Stimulated activated CD4-positive, alpha-beta T cell treated with anti-CD3 and anti-CD28 coated beads, Interleukin-4, amount 100 ng/mL, for 24 hours (primary cell): ENCODE measurements around the gene INTS3.
"Not testable (repeated sequence)": the region's sequence is repeated elsewhere in the genome, so short reads cannot be mapped to it uniquely, and the experiment has no call there.

Experiments
- DNase-seq: peaks from one replicate; pipeline ENCODE4 v3.0.0-alpha.2; 2020

Gene INTS3

DNA sequence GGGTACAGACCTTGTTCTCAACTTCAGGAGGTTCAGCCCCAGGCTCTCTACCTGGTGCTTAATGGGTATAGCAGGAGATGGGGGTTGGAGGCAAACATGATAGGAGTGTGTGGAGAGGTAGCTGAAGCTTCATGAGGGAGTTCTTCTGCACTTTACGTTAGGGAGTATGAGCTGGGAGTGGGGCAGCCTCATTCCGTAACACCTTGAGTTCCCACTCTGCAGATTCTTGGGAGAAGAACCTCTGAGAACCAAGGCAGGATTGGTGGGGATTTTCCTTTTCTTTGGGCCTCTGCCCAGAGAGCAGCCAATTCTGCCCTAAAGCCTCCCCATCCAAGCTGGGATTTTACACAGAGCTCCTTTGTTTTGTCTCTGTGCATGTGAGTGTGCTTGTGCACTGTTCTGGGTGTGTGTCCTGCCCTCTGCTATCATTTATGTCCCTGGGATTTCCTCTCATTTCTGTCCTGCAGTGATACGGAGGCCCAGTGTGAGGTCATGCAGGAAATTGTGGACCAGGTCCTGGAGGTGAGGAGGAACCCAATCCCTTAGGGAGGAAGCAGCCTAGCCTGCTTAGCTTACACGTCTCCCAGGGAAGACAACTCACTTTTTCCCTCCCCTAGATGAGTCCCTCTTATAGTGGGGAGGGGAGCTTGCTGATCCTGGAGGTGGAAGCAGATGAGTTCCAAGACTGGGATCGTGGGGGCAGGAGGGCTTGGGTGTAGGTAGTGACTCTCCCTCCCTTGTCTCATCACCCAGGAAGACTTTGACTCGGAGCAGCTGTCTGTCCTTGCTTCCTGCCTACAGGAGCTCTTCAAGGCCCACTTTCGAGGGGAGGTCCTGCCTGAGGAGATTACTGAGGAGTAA lies 35.7 kb downstream of the INTS3 start:
- DNase-seq, result no peak

DNA sequence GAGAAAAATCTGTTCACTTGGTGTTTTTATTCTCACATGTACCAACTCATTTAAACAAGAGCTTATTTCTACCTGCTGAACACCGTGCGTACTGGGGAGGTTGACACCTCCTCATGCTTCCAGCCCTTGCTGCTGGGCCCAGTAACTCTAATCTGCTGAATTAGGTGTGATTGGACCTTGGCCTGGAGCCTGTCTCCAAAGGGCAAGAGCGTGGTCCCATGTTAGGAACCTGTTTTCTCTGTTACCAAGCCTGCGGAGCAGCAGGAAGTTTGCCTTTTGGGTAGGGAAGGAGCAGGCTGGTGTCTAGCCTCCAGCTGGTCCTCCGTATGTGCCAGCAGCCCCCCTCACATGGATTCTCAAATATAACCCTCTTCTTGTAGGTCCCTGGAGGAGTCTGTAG lies 36.5 kb downstream of the INTS3 start:
- DNase-seq, result no peak

DNA sequence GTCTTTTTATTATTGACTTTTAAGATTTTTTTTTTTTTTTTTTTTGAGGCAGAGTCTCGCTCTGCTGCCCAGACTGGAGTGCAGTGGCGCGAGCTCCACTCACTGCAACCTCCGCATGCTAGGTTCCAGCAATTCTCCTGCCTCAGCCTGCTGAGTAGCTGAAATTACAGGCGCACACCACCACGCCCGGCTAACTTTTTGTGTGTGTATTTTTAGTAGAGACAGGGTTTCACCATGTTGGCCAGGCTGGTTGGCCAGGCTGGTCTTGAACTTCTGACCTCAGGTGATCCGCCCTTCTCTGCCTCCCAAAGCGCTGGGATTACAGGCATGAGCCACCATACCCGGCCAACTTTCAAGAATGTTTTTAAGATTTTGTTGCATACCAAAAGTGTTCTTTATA lies 38.8 kb downstream of the INTS3 start:
- DNase-seq, result not testable (repeated sequence)

- DNase-seq, result no peak
These were observed 39.7 kb downstream of the INTS3 start for GRCh38 chr1:153767519-153767918.

GRCh38 chr1:153768316-153769181 lies 40.7 kb downstream of the INTS3 start:
- no peak for DNase-seq

- DNase-seq, result no peak
These were observed 41.4 kb downstream of the INTS3 start for GRCh38 chr1:153769221-153769620.

- no peak for DNase-seq
These were observed 42.9 kb downstream of the INTS3 start for GRCh38 chr1:153770797-153771196.

- DNase-seq, result no peak
These were observed 43.4 kb downstream of the INTS3 start for GRCh38 chr1:153771261-153771660.

GRCh38 chr1:153771841-153772593 lies 44.2 kb downstream of the INTS3 start:
- DNase-seq, result no peak

GRCh38 chr1:153773096-153773921 lies 45.5 kb downstream of the INTS3 start:
- no peak for DNase-seq

DNA sequence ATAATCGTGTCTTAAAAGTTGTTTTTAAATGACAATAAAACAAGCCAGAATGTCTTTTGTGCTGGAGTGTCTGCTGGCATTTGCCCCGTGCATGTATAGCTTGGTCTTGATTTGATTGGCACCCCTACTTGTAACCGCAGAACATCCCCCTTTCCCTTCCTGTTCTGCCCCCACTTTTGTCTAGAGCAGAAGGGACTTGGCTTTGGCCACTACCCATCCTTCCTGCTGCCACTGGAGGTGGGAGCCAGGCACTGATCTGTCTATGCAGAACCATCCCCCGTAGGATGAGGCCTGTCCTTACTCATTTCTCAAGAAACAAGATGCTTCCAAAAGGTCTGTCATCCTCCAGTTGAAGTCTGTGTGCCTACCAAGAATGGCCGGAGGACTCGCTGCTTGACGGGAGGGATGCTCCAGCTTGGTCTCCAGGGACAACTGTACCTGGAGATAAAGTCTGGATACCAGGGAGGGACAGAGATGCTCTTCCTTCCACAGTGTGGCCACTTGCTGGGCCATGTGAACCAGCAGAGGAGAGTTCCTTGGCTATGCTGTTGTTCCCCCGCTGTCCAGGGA lies 46.3 kb downstream of the INTS3 start:
- DNase-seq, result no peak

- DNase-seq, result peak; percentile 17
These were observed 47.1 kb downstream of the INTS3 start, which contains the start of gene SLC27A3 for GRCh38 chr1:153774780-153775457. SLC27A3 (plus strand) TSS chr1:153775407; CDS start chr1:153775498, 91 bp downstream.

DNA sequence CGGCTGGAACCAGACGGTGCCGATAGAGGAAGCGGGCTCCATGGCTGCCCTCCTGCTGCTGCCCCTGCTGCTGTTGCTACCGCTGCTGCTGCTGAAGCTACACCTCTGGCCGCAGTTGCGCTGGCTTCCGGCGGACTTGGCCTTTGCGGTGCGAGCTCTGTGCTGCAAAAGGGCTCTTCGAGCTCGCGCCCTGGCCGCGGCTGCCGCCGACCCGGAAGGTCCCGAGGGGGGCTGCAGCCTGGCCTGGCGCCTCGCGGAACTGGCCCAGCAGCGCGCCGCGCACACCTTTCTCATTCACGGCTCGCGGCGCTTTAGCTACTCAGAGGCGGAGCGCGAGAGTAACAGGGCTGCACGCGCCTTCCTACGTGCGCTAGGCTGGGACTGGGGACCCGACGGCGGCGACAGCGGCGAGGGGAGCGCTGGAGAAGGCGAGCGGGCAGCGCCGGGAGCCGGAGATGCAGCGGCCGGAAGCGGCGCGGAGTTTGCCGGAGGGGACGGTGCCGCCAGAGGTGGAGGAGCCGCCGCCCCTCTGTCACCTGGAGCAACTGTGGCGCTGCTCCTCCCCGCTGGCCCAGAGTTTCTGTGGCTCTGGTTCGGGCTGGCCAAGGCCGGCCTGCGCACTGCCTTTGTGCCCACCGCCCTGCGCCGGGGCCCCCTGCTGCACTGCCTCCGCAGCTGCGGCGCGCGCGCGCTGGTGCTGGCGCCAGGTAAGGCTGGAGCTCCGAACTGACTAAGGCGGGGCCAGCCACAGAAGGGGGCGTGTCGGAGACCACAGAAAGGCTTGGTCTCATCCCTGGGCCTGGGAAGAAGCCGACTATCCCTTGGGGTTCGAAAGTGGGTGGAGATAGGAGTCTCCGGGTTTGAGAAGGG lies 47.8 kb downstream of the INTS3 start:
- peak; percentile 59 for DNase-seq

GRCh38 chr1:153776352-153776751 lies 48.5 kb downstream of the INTS3 start:
- no peak for DNase-seq

DNA sequence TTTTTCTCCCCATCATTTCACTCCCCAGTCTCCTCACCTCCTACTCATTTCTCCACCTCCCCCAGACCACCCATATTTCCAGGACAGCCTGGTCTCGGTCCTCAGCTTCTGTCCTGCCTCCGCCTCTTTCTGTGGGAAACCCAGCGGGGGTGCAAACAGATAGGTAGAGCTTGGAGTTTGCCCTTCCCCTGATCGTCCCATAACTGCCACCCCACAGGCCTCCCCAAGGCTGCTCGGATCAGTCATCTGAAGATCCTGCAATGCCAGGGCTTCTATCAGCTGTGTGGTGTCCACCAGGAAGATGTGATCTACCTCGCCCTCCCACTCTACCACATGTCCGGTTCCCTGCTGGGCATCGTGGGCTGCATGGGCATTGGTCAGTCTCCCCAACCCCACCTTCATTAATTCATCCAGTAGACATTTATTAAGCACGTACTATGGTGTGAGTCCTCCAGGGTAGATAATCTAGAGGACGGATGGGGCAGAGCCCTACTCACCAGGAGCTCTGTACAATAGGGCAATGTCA lies 49.1 kb downstream of the INTS3 start:
- DNase-seq, result no peak

- DNase-seq, result no peak
These were observed 49.8 kb downstream of the INTS3 start for GRCh38 chr1:153777648-153778047.

- no peak for DNase-seq
These were observed 50.4 kb downstream of the INTS3 start for GRCh38 chr1:153778051-153778823.

DNA sequence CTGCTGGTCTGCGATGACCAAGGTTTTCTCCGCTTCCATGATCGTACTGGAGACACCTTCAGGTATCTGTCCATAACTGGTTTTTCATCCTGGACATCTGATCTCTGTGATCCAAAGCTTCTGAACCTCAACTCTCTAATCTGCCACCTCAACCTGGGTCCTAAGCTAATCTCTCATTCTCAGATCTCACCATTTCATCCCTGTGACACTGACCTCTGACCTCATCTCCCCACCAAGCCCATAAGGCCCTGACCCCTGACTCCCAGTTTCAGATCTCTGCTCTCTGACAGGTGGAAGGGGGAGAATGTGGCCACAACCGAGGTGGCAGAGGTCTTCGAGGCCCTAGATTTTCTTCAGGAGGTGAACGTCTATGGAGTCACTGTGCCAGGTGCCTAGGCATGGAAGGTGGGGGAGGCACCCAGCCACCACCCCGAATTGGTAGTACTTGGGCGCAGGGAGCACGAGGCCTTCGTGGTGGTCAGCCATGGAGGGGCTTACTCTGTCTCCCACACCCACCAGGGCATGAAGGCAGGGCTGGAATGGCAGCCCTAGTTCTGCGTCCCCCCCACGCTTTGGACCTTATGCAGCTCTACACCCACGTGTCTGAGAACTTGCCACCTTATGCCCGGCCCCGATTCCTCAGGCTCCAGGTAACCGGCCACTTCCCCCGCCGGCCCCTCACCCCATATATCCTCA lies 51.1 kb downstream of the INTS3 start:
- no peak for DNase-seq
